Right lobe of liver (tissue), 4 donors: ENCODE data around the gene ZC3H12C.

Experiments
- CTCF ChIP-seq, 4 donors: fragments of 200-600 bp in 3 of 4; fragments of 450-650 bp in 1 of 4; IDR thresholded peaks; one replicate each; pipeline versions ENCODE4 v1.5.1 to v1.8.0; 2016 to 2022; ENCODE audit warnings: antibody characterized with exemption in 4 of 4, mild to moderate bottlenecking in 2 of 4
- POLR2A ChIP-seq: fragments of 450-650 bp; IDR thresholded peaks from one replicate; pipeline ENCODE4 v1.6.1; 2017; ENCODE audit warnings: antibody characterized with exemption, mild to moderate bottlenecking
- donor health status: DM: no; HTN: no; CAD: no.
- donor health status: DM: no; HTN: no; CAD: no.
- donor health status: DM: no; HTN: yes; CAD: no.

- TF ChIP-seq CTCF (IDR thresholded peaks at IDR 0.05), result no peak
- TF ChIP-seq POLR2A, result no peak
These were observed 93.7 kb downstream of the ZC3H12C start for GRCh38 chr11:110186867-110187266.
